Astrocyte of the cerebellum (primary cell): ENCODE data around the gene WDR77.
A peak's percentile ranks its signal among the peaks of the same experiment; 100 is the strongest.

Experiments used
- DNase-seq: peaks from one replicate; pipeline ENCODE4 v3.0.0-alpha.2; 2011; ENCODE audit warnings: low read depth
- H3K4me3 ChIP-seq: 2 replicates; pipeline ENCODE4 v1.5.1; 2011; ENCODE audit warnings: mild to moderate bottlenecking, low read depth, low read length, moderate library complexity
- CTCF ChIP-seq: IDR thresholded peaks from 2 replicates; pipeline ENCODE4 v1.5.1; 2012; ENCODE audit warnings: low read length, low read depth, moderate library complexity, mild to moderate bottlenecking; ENCODE audit errors: missing control alignments
- in situ Hi-C: cut with HindIII; loops from 2 replicates; pipeline ENCODE4 v1.10.0; 2017; ENCODE audit warnings: low sequenced_read_pairs

WDR77 gene

GRCh38 chr1:111481387-111482221 is 32.5 kb upstream of the WDR77 start:
- in situ Hi-C loops = no loop called here
- DNase-seq = peak; percentile 31
- H3K4me3 ChIP-seq = no peak overlapping the region
- peak; percentile 73 for TF ChIP-seq CTCF

GRCh38 chr1:111480674-111481073 is 31.6 kb upstream of the WDR77 start:
- in situ Hi-C loops = no loop called here
- no peak for DNase-seq
- no peak for TF ChIP-seq CTCF
- no peak overlapping the region for H3K4me3 ChIP-seq

GRCh38 chr1:111476761-111477309 is 27.8 kb upstream of the WDR77 start:
- H3K4me3 ChIP-seq = no peak overlapping the region
- no peak for TF ChIP-seq CTCF
- in situ Hi-C loops = no loop called here
- DNase-seq = no peak

GRCh38 chr1:111476214-111476613 is 27.2 kb upstream of the WDR77 start:
- H3K4me3 ChIP-seq = no peak overlapping the region
- TF ChIP-seq CTCF = no peak
- in situ Hi-C loops = no loop called here
- no peak for DNase-seq

- DNase-seq = no peak
- in situ Hi-C loops = no loop called here
- TF ChIP-seq CTCF = no peak
- H3K4me3 ChIP-seq = no peak overlapping the region
Observed at GRCh38 chr1:111475701-111476100, 26.6 kb upstream of the WDR77 start.

GRCh38 chr1:111474521-111474920 is 25.5 kb upstream of the WDR77 start:
- in situ Hi-C loops = no loop called here
- no peak for DNase-seq
- no peak overlapping the region for H3K4me3 ChIP-seq
- TF ChIP-seq CTCF = no peak
